Endodermal cell (in vitro differentiated cells): ENCODE data around the gene RIMKLB. TPM values are rescaled to one million over a fixed set of nuclear protein-coding genes. Genes with fewer than 3 reads are reported as not detected.
"Not testable (repeated sequence)": the region's sequence is repeated elsewhere in the genome, so short reads cannot be mapped to it uniquely, and the experiment has no call there.

Experiments
- DNase-seq: peaks from one replicate; pipeline ENCODE4 v3.0.0-alpha.2; 2017
- H3K27ac ChIP-seq: 2 replicates; pipeline ENCODE4 v1.5.1; 2013; ENCODE audit warnings: mild to moderate bottlenecking, low read depth, low read length, moderate library complexity
- H3K27me3 ChIP-seq: 2 replicates; pipeline ENCODE4 v1.6.1; 2013; ENCODE audit warnings: mild to moderate bottlenecking, low read length, moderate library complexity; ENCODE audit not compliant: insufficient read depth, control insufficient read depth, poor library complexity, severe bottlenecking
- H3K36me3 ChIP-seq: 2 replicates; pipeline ENCODE4 v1.7.0; 2013; ENCODE audit warnings: mild to moderate bottlenecking, low read length, moderate library complexity; ENCODE audit not compliant: control insufficient read depth, insufficient read depth
- H3K4me1 ChIP-seq: one replicate; pipeline ENCODE4 v1.7.0; 2013; ENCODE audit warnings: low read length; ENCODE audit not compliant: control insufficient read depth, insufficient read depth
- H3K4me3 ChIP-seq: 2 replicates; pipeline ENCODE4 v1.5.1; 2013; ENCODE audit warnings: mild to moderate bottlenecking, low read length, moderate library complexity
- H3K9ac ChIP-seq: 2 replicates; pipeline ENCODE4 v1.6.1; 2013; ENCODE audit warnings: mild to moderate bottlenecking, low read length, moderate library complexity; ENCODE audit not compliant: poor library complexity, severe bottlenecking; ENCODE audit errors: extremely low read depth
- H3K9me3 ChIP-seq: 2 replicates; pipeline ENCODE4 v1.6.1; 2013; ENCODE audit warnings: mild to moderate bottlenecking, low read length, moderate library complexity; ENCODE audit not compliant: control insufficient read depth
- H3K27ac Mint-ChIP-seq: 2 replicates; pipeline ENCODE4 v1.8.0; 2020; ENCODE audit warnings: mixed read lengths
- H3K27me3 Mint-ChIP-seq: 2 replicates; pipeline ENCODE4 v1.8.0; 2021; ENCODE audit warnings: mild to moderate bottlenecking, mixed read lengths; ENCODE audit not compliant: insufficient read depth
- H3K36me3 Mint-ChIP-seq: 2 replicates; pipeline ENCODE4 v1.8.0; 2020; ENCODE audit warnings: low read depth, mixed read lengths
- H3K4me1 Mint-ChIP-seq: 2 replicates; pipeline ENCODE4 v1.8.0; 2020; ENCODE audit warnings: mixed read lengths
- H3K4me3 Mint-ChIP-seq: 2 replicates; pipeline ENCODE4 v1.8.0; 2020; ENCODE audit warnings: mild to moderate bottlenecking, moderate library complexity, mixed read lengths
- H3K9me3 Mint-ChIP-seq: 2 replicates; pipeline ENCODE4 v1.8.0; 2020; ENCODE audit warnings: mild to moderate bottlenecking, mixed read lengths
- CTCF ChIP-seq: fragments of 200-600 bp; sonication (generic); conservative IDR thresholded peaks from 2 replicates; pipeline ENCODE4 v1.5.0; 2021; ENCODE audit warnings: antibody characterized with exemption, mild to moderate bottlenecking
- WGBS, 2 experiments: methylation state at CpG; one replicate each; pipeline versions ENCODE4 v1.1.5 to v1.1.7; 2013; ENCODE audit warnings: missing lambda C conversion rate in 2 of 2, mixed read lengths in 1 of 2; ENCODE audit not compliant: insufficient coverage in 1 of 2, insufficient read length in 1 of 2; 5-methylcytosine and 5-hydroxymethylcytosine counted together
- total RNA-seq, 2 donors: library from RNA; stranded (reverse); fragmentation: NEBNext Ultra II Directional in 1 of 2; extraction: Animal tissue kit (Norgen Biotek cat#: 25700) in 1 of 2; gene quantifications; 2 replicates in 1 of 2; 3 replicates in 1 of 2; pipeline ENCODE4 v1.2.1, GENCODE V29; 2021

Gene RIMKLB
- total RNA-seq, 2 donors from 2014 or later, result 85.3 to 180 TPM

- no peak overlapping the region for H3K27ac ChIP-seq
- Mint-ChIP-seq H3K9me3 (no peaks in the 10 kb centered on the region), H3K27ac (peak overlapping the region; percentile 2), H3K4me3 (no peak overlapping the region), H3K27me3 (no peaks in the 10 kb centered on the region), H3K36me3 (peaks cover 57% of the 10 kb centered on the region), H3K4me1 (peaks cover 8% of the 10 kb centered on the region)
- no peaks in the 10 kb centered on the region for H3K9me3 ChIP-seq
- no peak for TF ChIP-seq CTCF
- peaks cover 49% of the 10 kb centered on the region for H3K36me3 ChIP-seq
- no peak for DNase-seq
- no peaks in the 10 kb centered on the region for H3K4me1 ChIP-seq
- H3K27me3 ChIP-seq, result no peaks in the 10 kb centered on the region
- no peak overlapping the region for H3K9ac ChIP-seq
- no peak overlapping the region for H3K4me3 ChIP-seq
- 91 to 96% methylated on average over 3 to 5 of the region's 5 CpGs for WGBS, 2 experiments
Measured at GRCh38 chr12:8746046-8746445, 48.3 kb downstream of the RIMKLB start.

GRCh38 chr12:8760076-8760475 is 62.3 kb downstream of the RIMKLB start:
- Mint-ChIP-seq H3K36me3 (peaks cover 68% of the 10 kb centered on the region), H3K4me1 (peaks cover 35% of the 10 kb centered on the region)
- H3K27me3 ChIP-seq, DNase-seq, H3K27ac ChIP-seq, H3K4me1 ChIP-seq, H3K4me3 ChIP-seq, H3K9me3 ChIP-seq, H3K9ac ChIP-seq, H3K9me3 Mint-ChIP-seq, H3K27me3 Mint-ChIP-seq, H3K27ac Mint-ChIP-seq, H3K4me3 Mint-ChIP-seq: not testable (repeated sequence)
- H3K36me3 ChIP-seq, result peaks cover 50% of the 10 kb centered on the region
- 100% methylated on average over 1 of the region's 4 CpGs for WGBS, 2 experiments

GRCh38 chr12:8762701-8763100 is 64.9 kb downstream of the RIMKLB start:
- H3K4me1 Mint-ChIP-seq, result peaks cover 60% of the 10 kb centered on the region
- not testable (repeated sequence) for H3K9me3 ChIP-seq, H3K9me3 Mint-ChIP-seq, H3K4me1 ChIP-seq, H3K4me3 ChIP-seq, H3K27me3 ChIP-seq, H3K9ac ChIP-seq, H3K27me3 Mint-ChIP-seq, H3K27ac ChIP-seq, H3K4me3 Mint-ChIP-seq, DNase-seq
- peak overlapping the region; percentile 12 for H3K27ac Mint-ChIP-seq
- H3K36me3 Mint-ChIP-seq, result peaks cover 55% of the 10 kb centered on the region
- peaks cover 32% of the 10 kb centered on the region for H3K36me3 ChIP-seq
- 80 to 95% methylated on average over 2 to 6 of the region's 6 CpGs for WGBS, 2 experiments

GRCh38 chr12:8766121-8766520 is 68.3 kb downstream of the RIMKLB start:
- H3K9me3 ChIP-seq, H3K27me3 ChIP-seq, H3K27me3 Mint-ChIP-seq, H3K9ac ChIP-seq, H3K9me3 Mint-ChIP-seq, DNase-seq, H3K4me1 ChIP-seq: not testable (repeated sequence)
- Histone ChIP-seq H3K4me3 (peak overlapping the region; percentile 63), H3K27ac (peak overlapping the region; percentile 11), H3K36me3 (peaks cover 18% of the 10 kb centered on the region)
- 93 to 94% methylated on average over 4 to 8 of the region's 8 CpGs for WGBS, 2 experiments
- H3K36me3 Mint-ChIP-seq, result peaks cover 36% of the 10 kb centered on the region
- H3K27ac Mint-ChIP-seq, result peak overlapping the region; percentile 92
- peak overlapping the region; percentile 39 for H3K4me3 Mint-ChIP-seq
- H3K4me1 Mint-ChIP-seq, result peaks cover 74% of the 10 kb centered on the region
